GM12878 (cell line): ENCODE results near the gene AP3D1. TPM values are rescaled to one million over a fixed set of nuclear protein-coding genes. Genes with fewer than 3 reads are reported as not detected.
A peak's percentile ranks its signal among the peaks of the same experiment; 100 is the strongest.

ENCODE experiments used
- ATAC-seq: fragments of 200-7000 bp; cut with Tn5 transposase; 3 replicates; pipeline ENCODE4 v1.9.1; 2020; ENCODE audit warnings: mild to moderate bottlenecking, moderate library complexity
- BruUV-seq: library from RNA; stranded (reverse); fragments of 400-500 nt; replicated peaks from 2 replicates; lab custom pipeline; 2021; lab: Mats Ljungman, UMichigan
- CTCF ChIA-PET: fragments of 300-600 bp; sonication (Branson Sonifier 250); formaldehyde crosslinking; extraction: SDS; loops from one replicate; lab custom pipeline; 2021; ENCODE audit warnings: inconsistent platforms; lab: Yijun Ruan, JAX
- POLR2A ChIA-PET: fragments of 350-600 bp; formaldehyde crosslinking; extraction: SDS; loops from one replicate; lab custom pipeline; 2021; ENCODE audit warnings: inconsistent platforms; lab: Charles Lee
- RAD21 ChIA-PET: fragments of 300-600 bp; sonication (Branson Sonifier 250); formaldehyde crosslinking; loops from one replicate; lab custom pipeline; 2023; ENCODE audit warnings: antibody characterized with exemption; ENCODE audit not compliant: unreplicated experiment; lab: Charles Lee
- SMC1A ChIA-PET: fragments of 300-600 bp; sonication (Branson Sonifier 250); formaldehyde crosslinking; loops from one replicate; lab custom pipeline; 2023; ENCODE audit not compliant: unreplicated experiment, uncharacterized antibody; lab: Charles Lee
- DNase-seq: peaks from one replicate; pipeline ENCODE4 v3.0.0-alpha.2; 2011; ENCODE audit warnings: low read depth, low spot score
- FAIRE-seq: peaks from 3 replicates; lab custom pipeline; 2011; peaks lifted over from hg19 to GRCh38; lab: Jason Lieb, UNC
- H2AFZ ChIP-seq: 2 replicates; pipeline ENCODE4 v1.6.0; 2011; ENCODE audit warnings: low read depth, low read length, control low read depth; ENCODE audit not compliant: control insufficient read depth
- H3K27ac ChIP-seq: 2 replicates; pipeline ENCODE4 v1.5.1; 2011; ENCODE audit warnings: control low read depth; ENCODE audit not compliant: control insufficient read depth, insufficient read depth
- H3K27me3 ChIP-seq, 2 experiments: replicated peaks in 1 of 2; 2 replicates each; pipeline versions ENCODE4 v1.6.0 to v1.6.1; 2011; ENCODE audit warnings: low read length in 1 of 2; ENCODE audit not compliant: control insufficient read depth in 2 of 2, insufficient read depth in 2 of 2
- H3K36me3 ChIP-seq, 2 experiments: 2 replicates each; pipeline ENCODE4 v1.5.1; 2011; ENCODE audit warnings: low read length in 1 of 2; ENCODE audit not compliant: control insufficient read depth in 2 of 2, insufficient read depth in 2 of 2
- H3K4me1 ChIP-seq: 2 replicates; pipeline ENCODE4 v1.6.1; 2011; ENCODE audit warnings: mild to moderate bottlenecking, low read length, moderate library complexity, mixed read lengths; ENCODE audit not compliant: control insufficient read depth, insufficient read depth
- H3K4me2 ChIP-seq: 2 replicates; pipeline ENCODE4 v1.6.0; 2011; ENCODE audit warnings: control low read depth; ENCODE audit not compliant: control insufficient read depth, insufficient read depth
- H3K4me3 ChIP-seq: fragments of 200-600 bp; sonication (generic); 2 replicates; pipeline ENCODE4 v1.5.1; 2016
- H3K79me2 ChIP-seq: 2 replicates; pipeline ENCODE4 v1.6.0; 2011; ENCODE audit warnings: low read length; ENCODE audit not compliant: control insufficient read depth, insufficient read depth
- H3K9ac ChIP-seq: 2 replicates; pipeline ENCODE4 v1.8.0; 2011; ENCODE audit warnings: low read length, control low read depth, mixed read lengths; ENCODE audit not compliant: control insufficient read depth, insufficient read depth
- H3K9me3 ChIP-seq: replicated peaks from 3 replicates; pipeline ENCODE4 v1.5.1; 2011; ENCODE audit warnings: mild to moderate bottlenecking, low read length; ENCODE audit not compliant: control insufficient read depth, insufficient read depth
- H4K20me1 ChIP-seq: 2 replicates; pipeline ENCODE4 v1.6.0; 2011; ENCODE audit not compliant: control insufficient read depth, insufficient read depth
- MEF2B ChIP-seq: fragments of 450-650 bp; IDR thresholded peaks from 2 replicates; pipeline ENCODE4 v1.6.1; 2018; ENCODE audit warnings: mild to moderate bottlenecking, moderate library complexity; ENCODE audit not compliant: partially characterized antibody, poor library complexity, severe bottlenecking
- SMC3 ChIP-seq: IDR thresholded peaks from 2 replicates; pipeline ENCODE4 v1.6.1; 2011; ENCODE audit warnings: low read length, improper control_type of control experiment, borderline replicate concordance
- WGBS: methylation state at CpG from one replicate; pipeline ENCODE4 v1.1.6; 2016; ENCODE audit warnings: low lambda C conversion rate; ENCODE audit not compliant: insufficient replicate concordance, insufficient coverage; ENCODE audit errors: missing lambda C conversion rate; 5-methylcytosine and 5-hydroxymethylcytosine counted together
- in situ Hi-C: fragments of 300-500 bp; cut with MboI; formaldehyde crosslinking; loops from 9 replicates; pipeline ENCODE4 v1.14.3; 2018; ENCODE audit warnings: mixed read lengths
- intact Hi-C: fragments of 100-400 bp; cut with micrococcal nuclease; formaldehyde crosslinking; loops from one replicate; pipeline ENCODE4 v1.14.2; 2022; ENCODE audit not compliant: unreplicated experiment
- polyA plus RNA-seq, 11 experiments: library from polyadenylated mRNA; depleted of rRNA in 4 of 11; unstranded in 6 of 11; stranded (reverse) in 5 of 11; fragments of >200 nt; fragmentation: Nextera tagmentation in 4 of 11; fragmentation: Illumina TruSeq in 1 of 11; extraction: Ambion mirVana in 4 of 11; extraction: Trizol in 1 of 11; gene quantifications; 1 replicate in 1 of 11; 2 replicates in 10 of 11; pipeline versions ENCODE4 v1.2.1 to v1.2.3, GENCODE V29; 2011 to 2016; ENCODE audit warnings: inconsistent platforms in 2 of 11, missing spikeins in 2 of 11, low read depth in 1 of 11
- total RNA-seq, 4 experiments: library from RNA; depleted of rRNA in 3 of 4; stranded (reverse); fragments of >200 nt in 3 of 4; fragmentation: Illumina TruSeq in 1 of 4; extraction: Trizol in 1 of 4; gene quantifications; 2 replicates each; pipeline versions ENCODE4 v1.2.1 to v1.2.3, GENCODE V29; 2013 to 2021
- TF ChIP-seq, protein P1 (sequence below): fragments of 450-650 bp; IDR thresholded peaks from 2 replicates; pipeline ENCODE4 v1.6.1; 2017; ENCODE audit warnings: low read depth, mild to moderate bottlenecking, moderate library complexity

The AP3D1 gene
- total and polyA plus RNA-seq, 10 of the 15 experiments (the other 5 are each of a cell fraction or from before 2014, with no cell fraction given): 1.5 to 108 (median 59.1) TPM

DNA sequence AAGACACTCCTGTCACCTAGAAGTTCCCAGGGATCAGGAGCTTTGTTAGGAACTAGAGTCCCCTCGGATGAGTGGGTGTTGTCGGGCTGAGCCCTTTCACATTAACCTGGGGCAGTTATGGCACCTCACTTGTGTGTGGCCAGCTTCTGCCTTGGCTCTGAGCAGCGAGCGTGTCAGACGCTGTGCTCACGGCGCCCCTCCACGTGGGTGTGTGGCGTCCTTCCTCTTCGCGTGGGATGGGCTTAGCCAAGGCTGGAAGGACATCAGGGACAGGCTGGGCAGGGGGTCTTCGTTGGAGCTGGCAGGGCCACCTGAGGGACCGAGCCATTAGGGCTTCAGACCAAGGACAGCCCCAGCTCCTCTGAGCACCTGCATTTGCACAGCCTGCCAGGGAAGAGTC, 35.8 kb upstream of the AP3D1 start:
- ATAC-seq: no peak
- POLR2A ChIA-PET: interaction anchor here (0.6 to 2.6 kb wide), 3 partner anchors 15 to 103 kb away, joined by 5 to 25 read pairs (median 5); no protein-coding TSS in a partner anchor
- H3K4me2 ChIP-seq: no peak overlapping the region
- intact Hi-C loops: no loop called here
- H3K27ac ChIP-seq: peak overlapping the region; percentile 37; the same call in 1 of the 2 replicates
- H3K27me3 ChIP-seq: no peaks in the 10 kb centered on the region
- no TSS peak for BruUV-seq
- TF ChIP-seq, protein P1, sequence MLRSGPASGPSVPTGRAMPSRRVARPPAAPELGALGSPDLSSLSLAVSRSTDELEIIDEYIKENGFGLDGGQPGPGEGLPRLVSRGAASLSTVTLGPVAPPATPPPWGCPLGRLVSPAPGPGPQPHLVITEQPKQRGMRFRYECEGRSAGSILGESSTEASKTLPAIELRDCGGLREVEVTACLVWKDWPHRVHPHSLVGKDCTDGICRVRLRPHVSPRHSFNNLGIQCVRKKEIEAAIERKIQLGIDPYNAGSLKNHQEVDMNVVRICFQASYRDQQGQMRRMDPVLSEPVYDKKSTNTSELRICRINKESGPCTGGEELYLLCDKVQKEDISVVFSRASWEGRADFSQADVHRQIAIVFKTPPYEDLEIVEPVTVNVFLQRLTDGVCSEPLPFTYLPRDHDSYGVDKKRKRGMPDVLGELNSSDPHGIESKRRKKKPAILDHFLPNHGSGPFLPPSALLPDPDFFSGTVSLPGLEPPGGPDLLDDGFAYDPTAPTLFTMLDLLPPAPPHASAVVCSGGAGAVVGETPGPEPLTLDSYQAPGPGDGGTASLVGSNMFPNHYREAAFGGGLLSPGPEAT: no peak
- TF ChIP-seq SMC3 (no peak), MEF2B (no peak)
- TF ChIP-seq, all 136 proteins: peak for 0
- Histone ChIP-seq H3K36me3 (peaks cover 23 to 76% of the 10 kb centered on the region in 2 experiments; a peak in 3 of 4 replicates), H3K4me1 (peaks cover 30% of the 10 kb centered on the region), H3K79me2 (peaks cover 52% of the 10 kb centered on the region), H4K20me1 (no peaks in the 10 kb centered on the region; the same call in 1 of the 2 replicates), H2AFZ (no peak overlapping the region), H3K9ac (no peak overlapping the region), H3K9me3 (peaks cover 10% of the 10 kb centered on the region; the same call in 2 of the 3 replicates), H3K4me3 (no peak overlapping the region)
- SMC1A ChIA-PET: interaction anchor here (1.1 to 2.2 kb wide), 2 partner anchors 16 to 51 kb away, joined by 3 to 8 read pairs; no protein-coding TSS in a partner anchor
- no peak for FAIRE-seq
- CTCF ChIA-PET: interaction anchor here (0.6 to 8.6 kb wide), 3 partner anchors 10 to 31 kb away, joined by 3 to 64 read pairs (median 4); no protein-coding TSS in a partner anchor
- DNase-seq: no peak
- RAD21 ChIA-PET: interaction anchor here (0.6 to 5.0 kb wide), 5 partner anchors 16 to 48 kb away, joined by 3 to 22 read pairs (median 5); no protein-coding TSS in a partner anchor
- 99% methylated on average over 13 of the region's 13 CpGs for WGBS
- in situ Hi-C loops: no loop called here
